Spinal cord (tissue), 10 donors: ENCODE results near the gene NDC80. TPM values are rescaled to one million over a fixed set of nuclear protein-coding genes. Genes with fewer than 3 reads are reported as not detected.
A peak's percentile ranks its signal among the peaks of the same experiment; 100 is the strongest.

Source experiments
- DNase-seq, 6 donors: peaks; one replicate each; pipeline versions ENCODE4 v3.0.0 to v3.0.0-alpha.2; 2013 to 2015; ENCODE audit warnings: low spot score in 6 of 6, low read depth in 4 of 6
- H3K27ac ChIP-seq: one replicate; pipeline ENCODE4 v1.5.1; 2013; ENCODE audit warnings: low read depth, low read length, control low read depth
- H3K27me3 ChIP-seq: one replicate; pipeline ENCODE4 v1.6.1; 2013; ENCODE audit warnings: low read length; ENCODE audit not compliant: control insufficient read depth, insufficient read depth
- H3K36me3 ChIP-seq: one replicate; pipeline ENCODE4 v1.6.1; 2013; ENCODE audit warnings: low read length; ENCODE audit not compliant: control insufficient read depth, insufficient read depth
- H3K4me1 ChIP-seq: one replicate; pipeline ENCODE4 v1.6.1; 2013; ENCODE audit warnings: low read length; ENCODE audit not compliant: control insufficient read depth, insufficient read depth
- H3K4me3 ChIP-seq: one replicate; pipeline ENCODE4 v1.5.1; 2013; ENCODE audit warnings: low read depth, low read length, control low read depth
- H3K9me3 ChIP-seq: one replicate; pipeline ENCODE4 v1.6.1; 2013; ENCODE audit warnings: low read length; ENCODE audit not compliant: control insufficient read depth, insufficient read depth
- WGBS: methylation state at CpG from one replicate; pipeline ENCODE4 v1.1.5; 2013; ENCODE audit warnings: missing lambda C conversion rate; ENCODE audit not compliant: insufficient coverage; 5-methylcytosine and 5-hydroxymethylcytosine counted together
- polyA plus RNA-seq, 2 donors: library from polyadenylated mRNA; unstranded; fragments of 120-200 nt; gene quantifications; one replicate each; pipeline ENCODE4 v1.2.1, GENCODE V29; 2013; ENCODE audit not compliant: insufficient read length in 2 of 2
- total RNA-seq, 2 donors: library from RNA; depleted of rRNA in 1 of 2; stranded (reverse); fragments of 120-200 nt in 1 of 2; fragments of >200 nt in 1 of 2; gene quantifications; one replicate each; pipeline versions ENCODE4 v1.2.3 to v1.2.4, GENCODE V29; 2013 to 2014
- donor health status: healthy.

The NDC80 gene
- total and polyA plus RNA-seq, 4 donors: 11.5 to 14.9 (median 13.3) TPM

DNA sequence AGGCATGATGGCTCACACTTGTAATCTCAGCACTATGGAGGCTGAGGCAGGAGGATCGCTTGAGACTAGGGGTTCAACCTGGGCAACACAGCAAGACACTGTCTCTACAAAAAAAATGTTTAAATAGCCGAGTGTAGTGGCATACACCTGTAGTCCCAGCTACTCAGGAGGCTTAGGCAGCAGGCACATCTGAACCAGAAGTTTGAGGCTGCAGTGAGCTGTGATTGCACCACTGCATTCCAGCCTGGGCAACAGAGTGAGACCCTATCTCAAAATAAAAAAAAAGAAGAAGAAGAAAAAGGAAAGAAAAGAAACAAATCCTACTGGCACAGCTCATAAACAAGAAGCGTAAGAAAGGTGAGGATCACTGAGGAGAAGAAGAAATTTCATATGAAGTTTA is 19.9 kb upstream of the NDC80 start:
- 100% methylated on average over 2 of the region's 3 CpGs for WGBS
- no peak for DNase-seq

DNA sequence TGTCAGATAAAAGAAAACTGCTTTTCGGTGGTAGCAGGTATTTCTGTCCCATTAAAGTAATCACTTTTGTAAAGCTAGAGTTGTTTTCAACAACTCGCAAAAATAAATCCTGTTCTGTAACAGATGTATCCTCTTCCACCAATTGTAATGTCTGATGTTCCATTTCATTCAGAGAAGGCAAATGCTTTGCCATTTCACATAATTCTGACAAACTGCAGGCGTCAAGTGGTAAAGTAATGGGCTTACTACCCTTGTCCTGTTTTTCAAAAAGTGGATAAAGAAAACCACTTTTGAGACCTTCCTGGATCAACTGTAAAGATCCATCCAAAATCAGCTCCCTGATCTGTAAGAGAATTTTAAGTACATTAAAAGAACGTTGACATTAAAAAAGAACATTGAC is 16.7 kb upstream of the NDC80 start:
- Histone ChIP-seq H3K36me3 (peaks cover 6% of the 10 kb centered on the region), H3K9me3 (no peaks in the 10 kb centered on the region), H3K27me3 (no peaks in the 10 kb centered on the region), H3K4me3 (no peak overlapping the region), H3K4me1 (no peaks in the 10 kb centered on the region), H3K27ac (no peak overlapping the region)
- no peak for DNase-seq
- WGBS: no CpG with 5 or more reads among the region's 4 CpGs

More for the DNA sequence above, 19.9 kb upstream of the NDC80 start:
- Histone ChIP-seq H3K4me1 (no peaks in the 10 kb centered on the region), H3K36me3 (peaks cover 6% of the 10 kb centered on the region), H3K27me3 (no peaks in the 10 kb centered on the region), H3K4me3 (no peak overlapping the region), H3K27ac (no peak overlapping the region), H3K9me3 (no peaks in the 10 kb centered on the region)

DNA sequence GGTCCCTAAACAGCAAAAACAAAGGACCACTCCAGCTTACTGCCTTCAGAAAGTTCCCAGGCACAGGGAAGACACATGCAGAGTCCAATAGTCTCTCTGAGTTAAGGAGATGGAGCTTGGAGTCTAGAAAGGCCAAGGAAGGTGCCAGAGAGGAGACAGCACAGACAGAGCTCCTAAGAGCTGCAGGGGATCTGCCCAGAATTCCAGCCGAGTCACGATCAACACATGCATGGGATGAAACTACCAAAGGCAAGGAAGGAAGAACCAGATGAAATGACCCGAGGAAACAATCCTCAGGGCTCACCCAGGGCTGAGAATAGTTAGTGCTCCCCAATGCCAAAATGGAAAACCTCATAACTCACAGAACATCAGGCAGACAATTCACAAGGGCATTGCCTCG is 15.5 kb upstream of the NDC80 start:
- DNase-seq: no peak

DNA sequence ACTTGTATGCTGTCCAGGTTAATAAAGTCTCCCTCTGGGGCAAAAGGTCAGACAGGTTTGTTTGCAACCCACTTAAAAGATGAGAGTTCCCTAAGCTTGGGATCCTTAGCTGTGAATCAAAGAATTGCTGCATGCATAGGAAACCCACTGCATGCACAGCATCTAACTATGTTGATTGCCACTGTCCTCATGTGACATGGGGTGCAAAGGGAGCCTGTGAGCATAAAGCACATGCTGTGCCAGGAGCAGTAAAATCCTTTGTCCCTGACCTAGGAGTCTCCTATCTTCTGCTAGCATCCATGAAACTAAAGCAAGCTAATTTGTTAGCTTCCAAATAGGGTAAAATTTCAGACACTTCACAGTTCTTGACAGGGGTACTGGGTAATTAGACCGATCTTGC is 13.8 kb upstream of the NDC80 start:
- no CpG with 5 or more reads among the region's 1 CpG for WGBS
- H3K4me1 ChIP-seq: no peaks in the 10 kb centered on the region
- DNase-seq: no peak

More for the DNA sequence above, 15.5 kb upstream of the NDC80 start:
- no peak overlapping the region for H3K4me3 ChIP-seq
- H3K27me3 ChIP-seq: no peaks in the 10 kb centered on the region
- H3K4me1 ChIP-seq: no peaks in the 10 kb centered on the region
- WGBS: 54% methylated on average over 2 of the region's 4 CpGs
- H3K27ac ChIP-seq: no peak overlapping the region
- H3K9me3 ChIP-seq: no peaks in the 10 kb centered on the region
- H3K36me3 ChIP-seq: peaks cover 6% of the 10 kb centered on the region

DNA sequence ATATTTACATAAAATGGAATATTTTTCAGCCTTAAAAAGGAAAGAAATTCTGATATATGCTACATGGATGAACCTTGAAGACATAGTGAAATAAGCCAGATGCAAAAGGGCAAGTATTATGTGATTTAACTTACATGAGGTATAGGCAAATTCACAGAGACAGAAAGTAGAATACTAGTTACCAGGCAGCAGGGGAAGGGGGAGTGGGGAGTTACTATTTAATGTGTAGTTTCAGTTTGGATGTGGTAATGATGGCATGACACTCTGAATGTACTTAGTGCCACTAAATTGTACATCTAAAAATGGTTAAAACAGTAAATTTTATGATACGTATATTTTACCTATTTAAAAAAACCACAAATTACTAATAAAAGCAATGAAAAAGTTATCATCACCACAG is 12.1 kb upstream of the NDC80 start:
- no CpG with 5 or more reads among the region's 1 CpG for WGBS
- no peak overlapping the region for H3K4me3 ChIP-seq

More for the DNA sequence above, 13.8 kb upstream of the NDC80 start:
- Histone ChIP-seq H3K27me3 (no peaks in the 10 kb centered on the region), H3K4me3 (no peak overlapping the region), H3K9me3 (no peaks in the 10 kb centered on the region), H3K36me3 (peaks cover 4% of the 10 kb centered on the region), H3K27ac (no peak overlapping the region)

DNA sequence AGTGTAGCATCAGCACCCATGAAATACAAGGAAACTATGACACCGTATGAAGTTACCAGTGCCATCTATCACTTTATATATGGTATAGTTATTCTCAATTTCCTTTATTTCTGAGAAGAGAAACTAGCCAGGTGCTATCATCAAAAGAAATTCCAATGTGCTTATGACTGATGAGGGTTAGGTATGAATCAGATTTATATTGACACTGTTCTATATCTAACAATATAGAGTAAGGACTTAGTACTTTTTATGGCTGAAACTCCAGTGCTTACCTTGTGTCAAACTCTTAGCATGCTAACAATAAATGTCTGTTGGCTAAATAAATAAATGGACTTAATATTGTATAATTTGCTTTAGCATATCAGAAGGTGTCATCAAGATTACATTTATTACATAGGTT is 7.0 kb upstream of the NDC80 start:
- H3K9me3 ChIP-seq: no peaks in the 10 kb centered on the region
- WGBS: no CpG with 5 or more reads among the region's 1 CpG
- H3K4me3 ChIP-seq: no peak overlapping the region
- no peak overlapping the region for H3K27ac ChIP-seq
- H3K27me3 ChIP-seq: no peaks in the 10 kb centered on the region
- peaks cover 7% of the 10 kb centered on the region for H3K36me3 ChIP-seq
- H3K4me1 ChIP-seq: no peaks in the 10 kb centered on the region
- DNase-seq: no peak

More for the DNA sequence above, 12.1 kb upstream of the NDC80 start:
- H3K4me1 ChIP-seq: no peaks in the 10 kb centered on the region
- no peak overlapping the region for H3K27ac ChIP-seq
- no peaks in the 10 kb centered on the region for H3K27me3 ChIP-seq
- no peaks in the 10 kb centered on the region for H3K9me3 ChIP-seq
- no peak for DNase-seq
- H3K36me3 ChIP-seq: peaks cover 7% of the 10 kb centered on the region

DNA sequence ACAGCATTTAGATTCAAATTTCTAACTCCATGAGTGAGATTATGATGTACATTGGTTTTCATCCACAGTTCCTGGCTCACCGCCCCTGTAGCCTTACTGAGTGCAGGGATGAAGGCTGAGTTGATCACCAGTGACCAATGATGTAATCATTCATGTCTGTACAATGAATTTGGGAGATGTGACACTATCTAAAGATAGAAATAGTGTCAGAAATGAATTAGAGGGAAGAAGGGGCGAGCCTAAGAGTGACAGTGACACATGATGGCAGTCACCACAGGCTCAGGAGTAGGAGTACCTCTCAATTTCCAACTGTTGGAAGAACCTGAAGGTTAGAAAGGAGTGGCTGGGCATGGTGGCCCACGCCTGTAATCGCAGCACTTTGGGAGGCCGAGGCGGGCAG is 3.2 kb upstream of the NDC80 start:
- Histone ChIP-seq H3K27me3 (no peaks in the 10 kb centered on the region), H3K27ac (no peak overlapping the region), H3K4me3 (no peak overlapping the region), H3K4me1 (peaks cover 4% of the 10 kb centered on the region), H3K36me3 (peaks cover 3% of the 10 kb centered on the region), H3K9me3 (no peaks in the 10 kb centered on the region)
- DNase-seq: no peak
- 98% methylated on average over 5 of the region's 6 CpGs for WGBS

DNA sequence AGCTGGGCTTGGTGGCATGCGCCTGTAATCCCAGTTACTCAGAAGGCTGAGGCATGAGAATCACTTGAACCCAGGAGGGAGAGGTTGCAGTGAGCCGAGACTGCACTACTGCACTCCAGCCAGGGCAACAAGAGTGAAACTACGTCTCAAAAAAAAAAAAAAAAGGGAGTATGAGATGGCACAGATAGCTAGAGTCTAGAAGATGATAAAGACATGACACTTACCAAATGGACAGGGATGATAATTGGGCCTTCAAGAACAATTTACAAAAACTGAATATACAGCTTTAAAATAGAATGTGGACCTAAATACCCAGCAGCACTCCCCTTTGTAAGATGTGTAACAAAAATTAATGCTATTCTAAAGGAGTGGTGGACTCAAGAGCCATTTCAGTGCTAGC is 2.8 kb upstream of the NDC80 start:
- no peaks in the 10 kb centered on the region for H3K9me3 ChIP-seq
- H3K4me3 ChIP-seq: no peak overlapping the region
- no peaks in the 10 kb centered on the region for H3K27me3 ChIP-seq
- WGBS: 100% methylated on average over 2 of the region's 3 CpGs
- H3K27ac ChIP-seq: no peak overlapping the region
- DNase-seq: no peak
- H3K36me3 ChIP-seq: no peaks in the 10 kb centered on the region
- H3K4me1 ChIP-seq: peaks cover 4% of the 10 kb centered on the region

DNA sequence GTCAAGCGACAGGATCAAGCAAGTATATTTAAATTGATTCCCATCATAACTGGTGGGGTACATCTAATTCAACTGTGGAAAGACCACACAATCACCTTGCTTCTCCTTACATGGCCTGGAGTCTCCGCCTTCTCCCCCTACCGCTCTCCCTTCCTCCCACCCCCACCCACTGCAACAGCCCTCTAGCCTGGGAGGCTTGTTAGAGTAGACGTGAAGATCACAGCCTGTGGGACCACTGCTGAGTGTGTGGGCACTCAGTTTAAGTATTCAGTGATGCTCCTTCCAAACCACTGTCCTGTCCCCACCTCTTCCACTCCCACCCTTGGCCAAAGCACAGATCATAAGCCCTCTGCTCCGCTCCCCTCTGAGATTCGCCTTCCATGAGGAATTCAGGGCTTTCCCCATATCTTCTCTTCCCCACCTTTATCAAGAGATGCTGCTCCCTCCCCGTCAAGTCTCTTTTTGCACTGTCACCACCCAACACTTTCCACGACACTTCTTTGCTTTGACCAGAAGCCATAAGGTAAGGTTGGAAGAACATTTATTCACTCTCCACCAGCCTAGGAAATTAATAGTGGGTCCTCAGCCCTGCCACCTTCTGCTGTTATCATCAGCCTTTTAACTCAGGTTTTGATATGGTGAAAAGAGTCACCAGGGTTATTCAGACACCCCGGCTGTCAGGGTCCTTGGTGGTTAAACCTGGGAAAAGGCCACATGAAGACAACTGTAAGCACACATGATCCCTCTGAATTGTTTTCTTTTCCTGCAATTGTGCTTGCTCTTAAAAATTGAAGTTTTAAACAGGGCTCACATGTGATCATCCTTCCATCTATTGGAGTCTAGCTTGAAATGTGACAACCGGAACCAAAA is 1.8 kb upstream of the NDC80 start:
- Histone ChIP-seq H3K27me3 (no peaks in the 10 kb centered on the region), H3K9me3 (no peaks in the 10 kb centered on the region), H3K4me3 (no peak overlapping the region), H3K36me3 (no peaks in the 10 kb centered on the region), H3K27ac (no peak overlapping the region), H3K4me1 (peaks cover 4% of the 10 kb centered on the region)
- DNase-seq: no peak
- 95% methylated on average over 4 of the region's 10 CpGs for WGBS

DNA sequence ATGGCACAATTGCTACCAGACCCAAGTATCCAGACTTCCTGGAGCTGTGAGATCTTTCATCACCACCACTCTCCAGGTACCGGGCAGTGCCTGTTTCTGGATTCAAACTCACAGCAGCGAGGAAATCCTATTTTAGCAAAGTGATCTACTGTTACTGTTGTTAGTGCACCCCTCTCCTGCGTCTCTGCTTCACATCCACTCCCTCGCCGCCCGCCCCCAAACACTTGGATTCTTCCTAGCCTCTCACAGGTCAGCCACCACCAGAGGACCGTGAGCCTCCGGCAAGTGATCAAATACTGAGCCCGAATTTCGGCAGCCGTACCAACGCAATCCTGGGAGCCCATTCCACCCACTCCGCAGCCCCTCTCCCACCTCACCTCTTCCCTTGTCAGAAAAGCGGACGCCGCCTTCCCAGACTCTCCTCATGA is 571 bp upstream of the NDC80 start:
- peak overlapping the region; percentile 95 for H3K27ac ChIP-seq
- peak overlapping the region; percentile 89 for H3K4me3 ChIP-seq
- no peaks in the 10 kb centered on the region for H3K36me3 ChIP-seq
- 0% methylated on average over 15 of the region's 16 CpGs for WGBS
- H3K9me3 ChIP-seq: no peaks in the 10 kb centered on the region
- peak in 2 of 6 donors; percentile 75 to 93 for DNase-seq
- H3K4me1 ChIP-seq: peaks cover 4% of the 10 kb centered on the region
- H3K27me3 ChIP-seq: no peaks in the 10 kb centered on the region
